Loucy (cell line): ENCODE measurements around the gene TBC1D22A.

Experiments
- H2AFZ ChIP-seq: fragments of 200-600 bp; sonication (generic); 2 replicates; pipeline ENCODE4 v1.6.0; 2016; ENCODE audit warnings: antibody characterized with exemption, mild to moderate bottlenecking, low read length, moderate library complexity
- H3F3A ChIP-seq: fragments of 200-600 bp; 2 replicates; pipeline ENCODE4 v1.6.0; 2016; ENCODE audit warnings: antibody characterized with exemption, low read depth, mild to moderate bottlenecking
- H3K27me3 ChIP-seq: fragments of 200-600 bp; sonication (generic); 2 replicates; pipeline ENCODE4 v1.6.1; 2014; ENCODE audit warnings: low read length, mild to moderate bottlenecking; ENCODE audit not compliant: insufficient read depth, poor library complexity, severe bottlenecking
- H3K36me3 ChIP-seq: fragments of 200-600 bp; sonication (generic); 2 replicates; pipeline ENCODE4 v1.6.1; 2016; ENCODE audit warnings: low read length; ENCODE audit not compliant: insufficient read depth
- H3K4me1 ChIP-seq: fragments of 200-600 bp; sonication (generic); 2 replicates; pipeline ENCODE4 v1.5.1; 2014; ENCODE audit warnings: low read length, mild to moderate bottlenecking; ENCODE audit not compliant: insufficient read depth, poor library complexity, severe bottlenecking
- H3K4me2 ChIP-seq: fragments of 200-600 bp; sonication (generic); 2 replicates; pipeline ENCODE4 v1.6.0; 2014; ENCODE audit warnings: antibody characterized with exemption, low read length, low read depth, mild to moderate bottlenecking; ENCODE audit not compliant: poor library complexity, severe bottlenecking
- H3K4me3 ChIP-seq: fragments of 200-600 bp; sonication (generic); 2 replicates; pipeline ENCODE4 v1.5.1; 2014; ENCODE audit warnings: low read length, mild to moderate bottlenecking, mixed read lengths; ENCODE audit not compliant: poor library complexity, severe bottlenecking
- H3K79me2 ChIP-seq: fragments of 200-600 bp; sonication (generic); 2 replicates; pipeline ENCODE4 v1.6.1; 2014; ENCODE audit warnings: low read length; ENCODE audit not compliant: insufficient read depth
- H3K9ac ChIP-seq: fragments of 200-600 bp; sonication (generic); 2 replicates; pipeline ENCODE4 v1.6.0; 2014; ENCODE audit warnings: mild to moderate bottlenecking, low read depth, low read length, moderate library complexity; ENCODE audit not compliant: poor library complexity, severe bottlenecking
- H3K9me2 ChIP-seq: fragments of 200-600 bp; sonication (generic); replicated peaks from 2 replicates; pipeline ENCODE4 v1.6.1; 2016; ENCODE audit warnings: low read depth, low read length, mixed read lengths
- H3K9me3 ChIP-seq: fragments of 200-600 bp; sonication (generic); 2 replicates; pipeline ENCODE4 v1.6.1; 2014; ENCODE audit warnings: mild to moderate bottlenecking, antibody characterized with exemption, low read length, low read depth; ENCODE audit not compliant: insufficient read depth
- H4K20me1 ChIP-seq: fragments of 200-600 bp; sonication (generic); 2 replicates; pipeline ENCODE4 v1.6.0; 2014; ENCODE audit warnings: antibody characterized with exemption, low read length, mild to moderate bottlenecking; ENCODE audit not compliant: insufficient read depth, poor library complexity, severe bottlenecking
- CTCF ChIP-seq: fragments of 200-600 bp; sonication (generic); conservative IDR thresholded peaks from 2 replicates; pipeline ENCODE4 v1.5.1; 2014; ENCODE audit warnings: mild to moderate bottlenecking, antibody characterized with exemption, low read length
- EZH2phosphoT487 ChIP-seq: fragments of 200-600 bp; IDR thresholded peaks from 2 replicates; pipeline ENCODE4 v1.6.1; 2018; ENCODE audit warnings: antibody characterized with exemption, mild to moderate bottlenecking, moderate library complexity, borderline replicate concordance

Gene TBC1D22A

GRCh38 chr22:47171441-47172221, 409.2 kb downstream of the TBC1D22A start:
- no peaks in the 10 kb centered on the region for H3K79me2 ChIP-seq
- no peaks in the 10 kb centered on the region for H4K20me1 ChIP-seq
- TF ChIP-seq CTCF, result no peak
- TF ChIP-seq EZH2phosphoT487, result no peak
- no peaks in the 10 kb centered on the region for H3K4me1 ChIP-seq
- peaks cover 10% of the 10 kb centered on the region; the same call in 1 of the 2 replicates for H3K36me3 ChIP-seq
- no peak overlapping the region for H3K4me3 ChIP-seq
- H3K27me3 ChIP-seq, result no peaks in the 10 kb centered on the region
- H3F3A ChIP-seq, result no peaks in the 10 kb centered on the region
- no peak overlapping the region for H3K4me2 ChIP-seq
- no peak overlapping the region for H2AFZ ChIP-seq
- H3K9me2 ChIP-seq, result no peaks in the 10 kb centered on the region
- H3K9me3 ChIP-seq, result no peaks in the 10 kb centered on the region
- no peak overlapping the region for H3K9ac ChIP-seq

GRCh38 chr22:47172771-47173534, 410.5 kb downstream of the TBC1D22A start:
- no peaks in the 10 kb centered on the region for H4K20me1 ChIP-seq
- H3K36me3 ChIP-seq, result peaks cover 10% of the 10 kb centered on the region; the same call in 1 of the 2 replicates
- no peak overlapping the region for H3K9ac ChIP-seq
- H3K79me2 ChIP-seq, result no peaks in the 10 kb centered on the region
- no peaks in the 10 kb centered on the region for H3F3A ChIP-seq
- H3K4me1 ChIP-seq, result no peaks in the 10 kb centered on the region
- no peaks in the 10 kb centered on the region for H3K9me2 ChIP-seq
- TF ChIP-seq CTCF (no peak), EZH2phosphoT487 (no peak)
- no peaks in the 10 kb centered on the region for H3K27me3 ChIP-seq
- H3K9me3 ChIP-seq, result no peaks in the 10 kb centered on the region
- H3K4me2 ChIP-seq, result no peak overlapping the region
- no peak overlapping the region for H2AFZ ChIP-seq
- no peak overlapping the region for H3K4me3 ChIP-seq

GRCh38 chr22:47173535-47174021, 411.1 kb downstream of the TBC1D22A start:
- H3K4me3 ChIP-seq, result no peak overlapping the region
- H3K9me3 ChIP-seq, result no peaks in the 10 kb centered on the region
- no peaks in the 10 kb centered on the region for H3K4me1 ChIP-seq
- H3K27me3 ChIP-seq, result no peaks in the 10 kb centered on the region
- H3K9me2 ChIP-seq, result no peaks in the 10 kb centered on the region
- peaks cover 10% of the 10 kb centered on the region; the same call in 1 of the 2 replicates for H3K36me3 ChIP-seq
- H3F3A ChIP-seq, result no peaks in the 10 kb centered on the region
- no peak overlapping the region for H3K9ac ChIP-seq
- H2AFZ ChIP-seq, result no peak overlapping the region
- no peak overlapping the region for H3K4me2 ChIP-seq
- no peak for TF ChIP-seq CTCF
- no peak for TF ChIP-seq EZH2phosphoT487
- H4K20me1 ChIP-seq, result no peaks in the 10 kb centered on the region
- H3K79me2 ChIP-seq, result no peaks in the 10 kb centered on the region
